Hematopoietic multipotent progenitor cell treated with erythropoietin and hydrocortisone succinate and interleukin-3 and kit ligand, for 17 days (in vitro differentiated cells): Measurements from ENCODE around the gene C19orf85.
"Not testable (repeated sequence)": the region's sequence is repeated elsewhere in the genome, so short reads cannot be mapped to it uniquely, and the experiment has no call there.

ENCODE experiments used
- DNase-seq: peaks from one replicate; pipeline ENCODE4 v3.0.0-alpha.2; 2015; ENCODE audit warnings: low spot score

The C19orf85 gene

GRCh38 chr19:55464662-55465054, at the start of gene C19orf85:
C19orf85 (minus strand) TSS chr19:55464751; CDS start chr19:55464554, 197 bp downstream.
- DNase-seq, result no peak

GRCh38 chr19:55508120-55508519, 43.6 kb upstream of the C19orf85 start:
- DNase-seq, result no peak

- no peak for DNase-seq
These were observed 40.4 kb upstream of the C19orf85 start for GRCh38 chr19:55504981-55505380.

- no peak for DNase-seq
These were observed 39.7 kb upstream of the C19orf85 start for GRCh38 chr19:55504252-55504603.

GRCh38 chr19:55503502-55504251, 39.1 kb upstream of the C19orf85 start:
- peak; percentile 92 for DNase-seq

- no peak for DNase-seq
These were observed 38.6 kb upstream of the C19orf85 start for GRCh38 chr19:55503157-55503501.

- DNase-seq, result no peak
These were observed 37.8 kb upstream of the C19orf85 start for GRCh38 chr19:55502197-55502952.

- no peak for DNase-seq
These were observed 35.9 kb upstream of the C19orf85 start for GRCh38 chr19:55500368-55500952.

GRCh38 chr19:55498246-55498840, 33.8 kb upstream of the C19orf85 start:
- DNase-seq, result no peak

GRCh38 chr19:55497763-55498162, 33.2 kb upstream of the C19orf85 start:
- DNase-seq, result no peak

GRCh38 chr19:55496820-55497219, 32.3 kb upstream of the C19orf85 start:
- DNase-seq, result not testable (repeated sequence)

- no peak for DNase-seq
These were observed 31.2 kb upstream of the C19orf85 start for GRCh38 chr19:55495646-55496349.

- no peak for DNase-seq
These were observed 29.7 kb upstream of the C19orf85 start for GRCh38 chr19:55494172-55494761.

GRCh38 chr19:55493645-55494171, 29.2 kb upstream of the C19orf85 start:
- no peak for DNase-seq

GRCh38 chr19:55493052-55493644, 28.6 kb upstream of the C19orf85 start:
- no peak for DNase-seq

GRCh38 chr19:55492362-55492944, 27.9 kb upstream of the C19orf85 start:
- DNase-seq, result no peak

- DNase-seq, result no peak
These were observed 27.2 kb upstream of the C19orf85 start for GRCh38 chr19:55491546-55492360.

GRCh38 chr19:55490478-55491432, 26.2 kb upstream of the C19orf85 start:
- no peak for DNase-seq
